COLO829 (cell line): ENCODE results near the gene ARHGAP15.

Source experiments
- DNase-seq: peaks from one replicate; pipeline ENCODE4 v3.0.0; 2012; ENCODE audit warnings: low spot score

The ARHGAP15 gene

DNA sequence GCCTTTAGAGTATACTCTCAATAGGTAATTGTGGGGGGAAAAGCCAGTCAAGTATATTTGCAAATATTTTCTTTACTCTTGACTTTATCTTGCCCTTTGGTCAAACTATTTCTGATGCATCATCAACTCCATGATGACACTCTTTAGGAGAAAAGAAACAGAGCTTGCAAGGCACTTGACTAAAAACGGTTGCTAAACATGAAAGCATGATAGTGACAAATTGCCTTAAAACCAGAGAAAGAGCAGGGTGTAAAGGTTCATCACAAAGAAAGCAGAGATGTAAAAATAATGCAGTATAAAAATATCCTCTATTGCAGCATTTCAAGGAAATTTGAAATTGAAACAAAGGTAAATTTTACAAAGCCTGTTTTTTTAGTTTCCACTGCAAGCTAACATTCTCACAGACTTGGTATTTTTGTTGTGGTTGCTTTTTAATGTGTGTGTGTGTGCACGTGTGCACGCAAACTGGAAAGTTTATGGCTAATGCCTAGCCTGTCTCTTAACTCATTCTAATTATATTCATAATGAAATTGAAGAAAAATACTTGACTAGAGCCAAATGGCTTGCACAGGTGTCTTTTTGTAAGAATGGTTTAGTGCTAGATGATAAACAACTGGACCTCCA is 503.6 kb downstream of the ARHGAP15 start:
- DNase-seq = no peak

DNA sequence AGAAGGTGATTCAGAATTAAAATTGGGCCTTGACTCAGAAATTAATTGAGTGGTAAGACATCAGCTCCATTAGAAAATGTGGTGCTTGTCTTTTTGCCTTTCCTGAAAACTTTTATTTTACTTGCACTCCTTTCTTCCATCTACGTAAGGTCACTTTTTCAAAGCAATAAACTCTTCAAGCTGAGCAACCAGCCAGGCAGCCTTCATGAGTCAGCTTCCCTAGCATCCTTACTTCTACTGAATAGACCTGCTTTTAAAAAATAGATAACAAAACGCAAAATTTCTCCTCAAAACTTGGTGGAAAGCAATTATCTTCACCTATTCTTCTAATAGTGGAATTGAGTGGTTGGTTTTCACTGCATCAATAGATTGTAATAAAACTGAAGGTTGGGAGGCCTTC is 504.2 kb downstream of the ARHGAP15 start:
- no peak for DNase-seq

DNA sequence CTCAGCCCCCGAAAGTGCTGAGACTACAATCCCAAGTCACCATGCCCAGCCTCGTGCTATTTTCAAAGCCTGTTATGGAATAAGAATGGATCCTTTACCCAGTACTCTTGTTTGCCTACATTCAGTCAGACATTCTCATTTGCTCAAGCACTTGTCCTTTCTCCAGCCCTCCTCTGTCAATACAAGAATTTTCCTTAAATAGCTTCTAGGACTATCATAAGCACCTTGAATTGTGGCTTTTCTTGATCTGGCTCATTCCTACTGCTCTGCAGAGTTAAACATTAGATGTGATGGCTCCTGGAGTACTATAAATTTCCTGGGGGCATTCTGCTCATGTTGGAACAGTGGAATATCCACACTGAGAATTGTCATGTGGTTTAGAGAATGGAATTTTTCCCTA is 506.1 kb downstream of the ARHGAP15 start:
- DNase-seq = no peak

DNA sequence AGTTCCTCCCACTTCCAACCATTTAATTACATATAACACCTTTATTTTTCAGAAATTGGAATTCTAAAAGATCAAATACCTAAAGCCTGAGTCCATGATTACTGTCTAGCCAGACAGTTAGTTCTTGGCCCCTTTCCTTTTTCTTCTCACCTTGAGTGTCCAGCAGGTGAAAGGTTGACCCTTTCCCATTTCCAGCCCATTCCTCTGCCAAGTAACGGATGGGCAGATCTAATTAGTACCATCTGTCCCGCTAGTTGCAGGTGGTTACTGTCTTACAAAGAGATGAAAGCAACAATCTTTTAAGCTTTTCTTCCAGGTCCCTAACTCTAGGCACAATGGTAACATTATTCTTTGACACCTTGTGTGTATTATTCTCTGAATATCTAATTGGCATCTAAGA is 506.7 kb downstream of the ARHGAP15 start:
- DNase-seq = no peak

DNA sequence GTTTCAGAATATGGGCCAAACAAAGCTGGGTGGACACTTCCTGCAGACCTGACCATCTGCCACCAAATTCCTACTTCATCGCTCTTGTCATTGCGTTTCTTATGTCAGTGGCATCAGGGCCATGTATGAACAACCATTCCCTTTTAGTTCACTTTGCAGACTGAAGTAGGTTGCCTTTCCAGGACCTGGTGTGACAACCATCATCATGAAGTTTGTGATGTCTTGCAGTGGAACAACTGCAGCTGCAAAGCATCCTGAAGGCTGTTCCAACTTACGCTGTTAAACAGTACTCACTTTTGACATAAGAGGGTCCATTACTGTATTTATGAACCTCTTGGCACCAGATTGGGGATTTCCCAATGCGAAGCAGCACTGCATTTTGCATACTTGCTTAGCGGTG is 511.6 kb downstream of the ARHGAP15 start:
- no peak for DNase-seq

DNA sequence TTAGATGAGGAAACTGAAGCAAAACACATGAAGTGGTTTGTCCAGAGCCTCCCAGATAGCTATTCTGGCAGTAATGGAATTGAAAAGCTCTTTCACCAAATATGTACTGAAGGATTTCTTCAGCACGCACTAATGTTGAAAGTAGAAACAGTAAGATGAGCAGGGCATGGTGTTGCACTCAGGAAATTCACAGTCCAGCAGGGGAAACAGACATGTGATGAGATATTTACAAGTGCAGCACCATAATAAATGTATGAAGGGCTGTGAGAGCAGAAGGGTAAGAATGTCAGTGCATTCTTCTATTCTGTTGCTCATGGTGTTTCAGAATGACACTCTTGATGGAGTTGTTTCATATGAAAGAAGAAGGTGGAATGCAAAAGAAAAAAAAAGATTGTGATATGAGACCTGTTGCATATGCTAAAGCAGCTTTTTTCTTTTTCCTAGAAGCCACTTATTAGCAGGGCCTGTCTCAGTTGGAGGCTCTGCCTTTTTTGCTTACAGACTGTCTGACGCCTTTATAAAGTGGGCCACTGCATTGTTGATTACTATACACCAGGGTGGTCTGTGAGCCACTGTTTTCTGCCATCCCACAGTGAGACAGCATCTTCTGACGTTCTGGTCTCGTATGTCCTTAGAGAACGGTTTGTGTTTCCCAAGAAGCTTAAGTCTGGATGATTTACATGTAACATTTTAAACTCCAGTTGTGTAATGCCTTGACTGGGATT is 516.9 kb downstream of the ARHGAP15 start:
- DNase-seq = no peak

DNA sequence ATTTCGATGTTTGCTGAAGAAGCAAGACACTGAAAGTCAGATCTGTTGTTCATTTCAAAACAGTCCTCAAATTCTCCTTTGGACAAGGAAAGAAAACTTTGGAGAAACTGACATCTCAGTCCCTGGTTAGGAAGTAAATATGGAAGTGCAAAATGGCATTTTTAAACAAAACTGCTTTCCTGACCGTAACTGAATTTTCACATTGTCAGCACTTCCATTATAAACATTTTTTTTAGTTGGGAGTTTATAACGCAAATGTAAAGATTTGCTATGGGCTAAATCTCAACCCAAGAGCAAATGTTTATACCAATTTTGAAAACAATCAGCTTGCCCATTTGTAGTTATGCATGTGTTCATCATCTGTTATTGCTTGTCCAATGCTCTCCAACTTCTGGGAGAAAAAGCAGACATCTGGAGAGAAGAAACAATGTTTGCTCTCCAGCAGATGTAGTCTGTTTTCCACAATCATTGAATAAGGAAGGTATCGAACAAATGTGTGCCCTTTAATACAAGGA is 520.1 kb downstream of the ARHGAP15 start:
- no peak for DNase-seq

DNA sequence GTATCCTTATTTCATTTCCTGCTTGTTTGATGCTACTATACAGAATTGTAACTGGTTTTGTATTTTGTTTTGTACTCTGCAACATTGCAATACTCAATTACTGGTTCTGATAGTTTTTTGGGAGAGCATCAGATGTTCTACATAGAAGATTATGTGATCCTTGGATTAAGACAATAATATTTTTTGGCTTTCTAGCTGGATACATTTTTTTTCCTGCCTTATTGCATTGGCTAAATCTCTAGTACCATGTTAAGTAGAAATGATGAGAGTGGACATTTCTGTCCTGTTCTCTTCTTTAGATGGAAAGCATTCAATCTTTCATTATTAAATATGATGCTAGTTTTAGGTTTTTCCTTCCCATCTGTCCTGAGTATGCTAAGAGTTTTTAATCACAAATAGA is 523.5 kb downstream of the ARHGAP15 start:
- no peak for DNase-seq

DNA sequence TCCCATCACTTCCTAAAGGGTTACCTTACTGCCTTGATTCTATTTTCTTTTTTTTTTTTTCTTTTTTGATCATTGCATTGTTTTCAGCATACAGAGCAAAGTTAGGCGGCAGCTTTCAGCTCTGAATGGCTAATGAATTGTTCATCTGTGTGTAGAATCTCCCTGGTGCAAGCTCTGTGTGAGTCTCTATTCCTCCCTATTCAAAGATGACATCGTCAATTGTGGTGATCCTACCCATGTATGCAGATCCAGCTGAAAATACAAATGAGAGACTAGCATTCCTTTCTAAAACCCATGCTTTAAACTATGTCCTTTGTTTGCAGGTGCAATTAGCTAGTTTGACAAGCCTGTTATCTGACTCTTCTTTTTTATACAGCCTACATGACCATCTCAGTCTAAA is 539.0 kb downstream of the ARHGAP15 start:
- DNase-seq = no peak

DNA sequence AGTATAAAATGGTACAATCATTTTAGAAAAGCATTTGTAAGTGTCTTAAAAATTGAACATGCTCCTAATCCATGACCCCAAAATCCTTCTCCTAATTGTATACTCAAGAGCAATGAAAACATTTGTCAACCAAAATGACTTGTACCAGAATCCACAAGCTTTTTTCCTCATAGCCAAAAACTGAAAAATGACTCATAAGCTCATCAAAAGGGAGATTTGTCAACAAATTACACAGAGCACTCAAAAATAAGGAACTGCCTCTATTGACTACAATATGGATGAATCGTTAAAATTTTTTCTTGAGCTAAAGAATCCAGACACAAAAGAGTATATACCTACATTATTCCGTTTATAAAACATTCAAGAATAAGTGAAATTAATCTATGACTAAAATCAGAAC is 544.8 kb downstream of the ARHGAP15 start:
- DNase-seq = no peak

DNA sequence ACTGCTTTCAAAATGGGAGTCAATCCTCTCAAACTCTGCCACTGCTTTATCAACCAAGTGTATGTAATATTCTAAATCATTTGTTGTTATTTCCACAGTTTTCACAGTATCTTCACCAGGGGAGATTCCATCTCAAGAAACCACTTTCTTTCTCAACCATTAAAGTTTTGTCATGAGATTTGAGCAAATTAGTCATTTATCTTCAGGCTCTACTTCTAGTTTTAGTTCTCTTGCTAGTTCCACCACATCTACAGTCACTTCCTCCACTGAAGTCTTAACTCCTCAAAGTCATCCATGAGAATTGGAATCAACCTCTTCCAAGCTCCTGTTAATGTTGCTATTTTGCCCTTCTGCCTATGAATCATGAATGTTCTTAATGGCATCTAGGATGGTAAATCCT is 545.8 kb downstream of the ARHGAP15 start:
- no peak for DNase-seq

DNA sequence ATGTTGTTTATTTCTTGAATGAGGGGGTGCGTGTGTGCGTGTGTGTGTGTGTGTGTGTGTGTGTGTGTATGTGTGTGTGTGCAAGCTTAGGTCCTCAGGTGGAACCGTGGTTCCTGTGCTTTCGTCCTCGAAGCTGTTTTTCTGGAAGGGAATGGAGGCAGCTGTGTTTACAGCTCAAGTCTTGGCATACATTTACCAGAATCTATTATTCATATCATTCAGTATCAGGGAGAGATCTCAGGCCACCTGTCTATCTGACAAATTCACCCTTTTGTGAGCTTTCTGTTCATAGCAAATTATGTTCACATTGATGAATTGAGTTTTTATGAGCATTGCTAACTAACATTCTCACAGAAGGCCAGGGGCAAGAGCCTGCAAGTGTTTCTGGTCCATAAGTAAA is 550.4 kb downstream of the ARHGAP15 start:
- DNase-seq = no peak

DNA sequence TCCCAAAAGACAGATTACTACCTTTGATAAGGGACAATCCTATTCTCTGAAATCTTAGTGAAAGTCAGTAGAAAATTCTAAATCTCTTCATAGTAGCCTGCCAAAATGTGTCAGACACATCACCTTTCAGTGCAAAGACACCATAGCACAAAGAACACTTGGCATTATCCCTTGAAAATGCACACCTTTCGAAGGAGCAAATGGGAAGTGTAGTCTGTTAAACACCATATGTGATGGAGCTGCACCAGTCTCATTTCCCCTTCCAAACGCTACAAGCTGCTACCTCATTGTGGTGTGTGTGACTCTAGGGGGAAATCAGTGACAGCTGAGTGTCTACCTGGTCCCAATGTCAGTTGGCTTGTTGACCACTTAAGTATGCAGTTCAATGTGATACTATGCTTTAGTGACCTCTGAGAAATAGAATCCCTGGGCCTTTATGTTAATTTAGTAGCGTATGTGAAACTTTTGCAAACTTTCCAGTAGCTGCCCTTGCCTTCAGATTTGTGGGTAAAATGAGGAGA is 551.7 kb downstream of the ARHGAP15 start:
- DNase-seq = no peak

DNA sequence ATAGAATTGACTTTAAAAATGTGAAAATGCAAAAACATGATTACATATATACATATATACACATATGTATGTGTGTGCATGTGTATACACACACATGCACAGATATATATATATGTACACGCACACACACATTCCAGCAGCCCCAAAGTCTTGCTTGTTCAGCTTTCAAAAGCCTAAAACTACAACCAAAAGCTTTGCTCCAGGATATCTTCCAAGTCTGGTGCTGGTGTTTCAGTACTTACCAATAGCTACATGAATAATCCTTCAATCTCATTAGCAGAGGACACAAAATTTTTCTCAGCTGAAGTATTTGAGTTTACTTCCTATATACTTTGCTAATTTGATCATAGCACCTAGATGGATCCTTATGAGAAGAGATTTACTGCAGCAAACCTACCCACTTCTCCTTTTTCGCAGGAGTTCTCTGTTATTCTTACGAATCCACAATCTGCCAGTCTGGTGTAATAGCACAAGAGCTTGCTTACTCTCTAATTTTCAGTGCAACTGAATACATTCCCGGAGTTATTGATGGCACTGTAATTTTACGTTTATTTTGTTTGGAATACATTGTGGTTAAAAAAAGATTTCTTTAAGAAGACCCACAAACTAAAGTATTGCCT is 553.3 kb downstream of the ARHGAP15 start:
- no peak for DNase-seq

DNA sequence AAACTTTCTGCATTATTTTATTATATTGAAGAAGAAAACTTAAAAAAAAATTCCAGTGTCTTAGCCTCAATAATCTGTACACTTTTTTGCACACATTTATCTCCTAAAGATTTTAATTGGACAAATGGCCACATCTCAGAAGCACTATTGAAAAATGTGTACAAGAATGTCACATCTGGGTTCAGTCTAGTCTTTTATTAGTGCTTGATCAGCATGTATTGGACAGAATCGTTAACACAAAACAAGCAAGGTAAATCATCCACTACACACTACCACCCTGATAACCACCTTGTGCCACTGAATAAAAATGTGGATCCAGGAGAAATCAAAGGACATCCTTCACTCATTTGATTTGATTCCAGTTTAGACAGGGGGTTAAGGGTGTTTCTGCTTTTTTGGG is 554.8 kb downstream of the ARHGAP15 start:
- DNase-seq = no peak

DNA sequence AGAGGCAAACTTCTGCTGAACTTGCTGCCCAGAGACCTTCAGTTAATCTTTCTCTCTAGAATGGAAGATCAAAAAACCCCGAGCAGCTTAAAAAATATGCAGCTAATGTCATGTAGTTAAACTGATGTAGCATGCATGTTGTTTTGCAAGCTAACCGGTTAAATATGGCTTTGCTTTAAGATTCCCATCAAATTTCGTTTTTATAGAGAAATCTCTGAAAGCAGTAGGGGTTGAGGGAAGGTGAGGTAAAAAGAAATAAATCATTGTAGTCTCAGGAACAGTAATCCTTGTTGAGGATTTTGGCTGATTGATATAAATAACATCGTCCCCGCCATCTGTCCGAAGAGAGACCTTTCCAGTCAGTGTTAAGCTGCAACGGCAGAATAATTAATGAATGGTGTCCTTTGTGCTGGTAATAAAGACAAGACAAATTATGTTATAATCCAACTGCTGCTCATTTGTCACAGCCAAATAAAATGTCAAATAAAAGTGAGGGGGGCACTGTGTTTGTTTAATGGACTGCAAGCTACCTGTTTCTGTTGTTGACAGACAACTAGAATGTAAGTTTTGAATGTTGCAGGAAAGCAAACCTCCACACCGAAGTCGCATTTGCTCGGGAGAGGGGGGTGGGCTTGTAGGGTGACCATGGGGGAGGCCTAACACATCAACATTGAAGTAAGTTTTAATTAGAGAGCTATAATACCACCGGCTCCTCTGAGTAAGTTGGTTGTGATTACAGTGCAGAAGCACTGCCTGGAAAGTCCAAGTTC is 555.5 kb downstream of the ARHGAP15 start:
- peak; percentile 62 for DNase-seq

DNA sequence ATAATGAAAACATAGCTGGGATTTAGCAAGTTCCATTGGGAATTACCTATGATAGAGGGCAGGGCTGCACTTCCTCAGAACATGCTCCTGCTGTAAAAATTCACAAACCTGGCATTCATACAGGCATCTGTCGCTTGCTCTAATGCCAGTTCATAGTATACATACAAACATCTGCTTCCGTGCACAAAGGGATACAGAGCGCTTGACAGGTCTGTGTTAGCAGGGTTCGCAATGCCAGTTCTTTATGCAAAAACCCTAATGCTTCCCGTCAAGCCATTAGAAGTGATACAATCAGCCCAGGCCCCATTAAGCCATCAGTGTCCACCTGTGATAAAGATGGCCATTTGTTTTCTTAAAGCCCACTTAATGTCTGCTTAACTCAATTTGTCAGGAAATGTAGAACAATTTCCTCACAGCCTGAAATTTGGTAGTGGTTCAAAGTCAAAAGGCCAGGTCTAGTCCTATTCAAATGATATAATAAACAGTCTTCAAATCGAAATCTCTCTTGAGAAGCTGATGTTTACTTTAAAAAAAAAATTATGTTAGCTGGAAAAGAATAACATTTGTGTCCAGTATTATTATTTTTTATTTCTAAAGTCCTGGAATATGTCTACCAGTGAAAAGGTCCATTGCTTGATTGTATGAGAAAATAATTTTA is 556.3 kb downstream of the ARHGAP15 start:
- peak; percentile 2 for DNase-seq

DNA sequence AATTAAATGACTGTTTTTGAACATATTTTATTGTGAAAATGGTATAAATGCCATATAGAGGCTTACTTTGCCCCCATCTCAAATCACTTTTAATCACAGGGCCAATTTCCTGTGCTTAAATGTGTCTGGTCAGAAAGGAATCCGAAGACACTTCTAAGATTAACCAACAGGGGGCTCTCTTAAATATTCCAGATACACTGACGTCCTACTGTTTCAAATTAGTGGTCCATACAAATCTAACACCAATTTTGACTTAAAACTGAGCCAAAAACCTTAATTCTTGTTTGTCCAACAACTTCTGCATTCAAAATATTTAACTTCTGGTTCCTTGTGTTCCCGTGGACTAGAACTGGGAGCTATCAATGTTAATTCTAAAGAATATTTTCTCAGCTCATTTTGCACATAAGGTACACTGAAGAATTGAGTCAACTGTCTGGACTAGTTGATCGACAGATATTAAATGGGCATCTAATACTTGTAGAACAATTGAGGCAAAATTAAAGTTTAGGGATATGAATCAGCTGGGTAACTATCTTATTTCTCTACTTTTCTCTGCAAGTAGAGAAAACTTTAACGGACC is 557.5 kb downstream of the ARHGAP15 start:
- DNase-seq = peak; percentile 42

DNA sequence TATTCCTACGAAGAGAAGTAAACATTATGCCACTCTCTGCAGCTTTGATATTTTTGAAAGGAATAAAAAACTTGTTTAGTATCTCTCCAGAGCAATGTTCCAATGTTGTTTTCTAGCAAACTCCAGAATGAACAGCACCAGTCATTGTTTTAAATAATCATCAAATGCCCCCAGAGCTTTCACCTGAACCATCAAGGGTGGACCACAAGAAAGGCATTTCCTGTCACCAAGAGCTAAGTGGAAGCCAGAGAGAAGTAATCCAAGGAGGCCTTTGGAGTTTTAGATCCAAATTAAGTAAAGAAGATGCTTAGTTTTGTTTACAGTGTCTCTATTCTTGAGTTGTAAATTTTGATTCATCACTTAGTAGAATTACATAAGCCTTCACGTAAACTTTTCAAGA is 559.0 kb downstream of the ARHGAP15 start:
- DNase-seq = no peak

DNA sequence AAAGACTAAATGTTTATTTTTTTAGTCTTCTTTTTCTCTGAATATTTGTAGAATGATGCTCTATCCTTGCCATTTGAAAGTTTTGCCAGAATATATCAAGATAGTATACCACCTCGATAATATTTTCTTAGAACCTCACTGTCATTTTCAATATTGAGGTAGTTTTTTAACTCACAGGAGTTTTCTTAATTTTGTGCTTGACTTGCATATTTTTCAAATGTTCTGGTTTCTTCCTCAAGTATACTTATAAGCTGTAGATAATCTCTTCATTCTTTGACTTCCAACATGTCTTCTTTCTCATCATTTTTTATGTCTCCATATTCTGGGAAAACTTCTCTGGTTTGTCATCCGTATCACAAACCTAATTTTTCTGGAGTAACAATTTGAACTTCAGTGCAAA is 559.6 kb downstream of the ARHGAP15 start:
- no peak for DNase-seq

DNA sequence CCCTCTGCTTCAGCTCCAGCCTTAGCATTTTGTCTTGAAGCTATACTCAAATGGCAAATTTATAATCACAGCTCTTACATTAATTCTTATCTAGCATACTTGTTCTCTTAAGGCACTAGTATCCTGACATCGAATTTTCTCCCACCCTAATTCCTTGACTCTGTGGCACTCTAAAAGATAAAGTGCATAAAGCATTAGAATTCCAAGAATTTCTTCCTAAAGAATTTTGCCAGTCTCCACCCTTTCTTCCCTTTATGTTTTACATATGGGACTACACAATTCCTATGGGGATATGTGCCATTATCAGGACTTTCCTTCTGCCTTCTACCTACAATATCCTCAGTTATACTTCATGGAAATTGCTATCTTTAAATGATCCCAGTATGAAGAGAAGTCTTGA is 560.3 kb downstream of the ARHGAP15 start:
- DNase-seq = no peak

DNA sequence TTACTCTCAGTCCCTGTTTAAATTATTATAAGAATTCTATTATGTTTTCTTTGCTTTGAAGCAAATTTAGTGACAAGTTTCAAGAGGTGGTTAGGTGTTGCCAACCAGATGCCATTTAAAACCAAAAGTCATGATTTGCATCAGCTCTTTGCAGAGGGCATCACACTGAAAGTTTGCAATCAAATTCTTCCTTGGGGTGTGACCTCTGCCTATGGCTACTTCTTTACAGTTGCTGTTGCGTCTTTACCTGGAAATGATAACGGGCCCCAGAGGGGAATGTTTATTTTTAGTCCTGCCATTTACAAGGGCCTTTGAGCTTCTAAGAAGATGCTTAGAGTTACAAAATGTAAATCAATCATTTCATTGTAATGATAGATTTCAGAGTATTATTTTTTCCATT is 561.0 kb downstream of the ARHGAP15 start:
- DNase-seq = no peak
